HuH-7 (cell line): Measurements from ENCODE around the gene CLEC4C.
A peak's percentile ranks its signal among the peaks of the same experiment; 100 is the strongest.

Experiments
- DNase-seq: peaks from one replicate; pipeline ENCODE4 v3.0.0; 2011; ENCODE audit warnings: low spot score

Gene CLEC4C

DNA sequence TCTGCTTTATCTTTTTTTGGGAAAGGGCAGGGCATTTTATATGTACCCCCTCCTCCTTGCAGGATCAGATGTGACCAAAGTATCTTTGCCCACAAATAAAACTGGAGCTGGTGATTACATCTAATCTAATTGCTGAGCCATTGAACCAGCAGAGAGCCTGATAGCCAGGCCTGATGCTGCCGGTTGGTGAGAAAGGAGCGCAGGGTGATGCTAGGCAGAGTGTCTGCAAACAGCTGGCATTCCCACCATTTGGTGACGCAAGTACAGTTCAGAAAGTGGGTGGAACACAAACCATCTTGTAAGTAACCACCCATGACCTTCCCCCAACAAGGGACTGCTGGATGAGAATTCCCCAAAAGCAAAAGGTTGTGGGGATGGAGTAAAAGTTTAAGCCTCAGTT is 23.2 kb downstream of the CLEC4C start:
- no peak for DNase-seq

DNA sequence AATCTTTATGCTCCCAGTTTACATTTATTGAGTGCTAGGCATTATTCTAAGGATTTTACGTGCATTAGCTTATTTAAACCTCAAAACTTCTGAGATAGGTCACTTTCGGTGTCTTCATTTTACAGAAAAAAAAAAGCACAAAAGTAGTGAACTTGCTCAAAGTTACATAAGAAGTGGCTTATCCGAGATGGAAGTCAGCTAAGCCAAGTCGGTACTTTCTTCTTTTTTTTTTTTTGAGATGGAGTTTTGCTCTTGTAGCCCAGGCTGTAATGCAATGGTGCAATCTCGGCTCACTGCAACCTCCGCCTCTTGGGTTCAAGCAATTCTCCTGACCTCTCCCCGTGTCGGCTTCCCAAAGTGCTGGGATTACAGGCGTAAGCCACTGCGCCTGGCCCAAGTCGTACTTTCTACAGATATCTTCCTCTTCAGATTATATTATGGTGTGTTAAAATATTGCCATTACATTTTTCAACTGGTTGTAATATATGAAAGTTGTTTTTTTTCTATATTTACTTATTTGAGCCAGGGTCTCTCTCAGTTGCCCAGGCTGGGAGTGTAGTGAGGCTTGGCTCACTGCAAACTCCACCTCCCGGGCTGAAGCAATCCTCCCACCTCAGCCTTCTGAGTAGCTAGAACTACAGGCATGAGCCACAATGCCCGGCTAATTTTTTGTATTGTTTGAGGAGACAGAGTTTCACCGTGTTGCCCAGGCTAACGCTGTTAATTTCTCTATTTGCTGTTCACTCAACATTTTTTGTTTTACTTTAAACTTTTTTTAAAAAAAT is 27.0 kb downstream of the CLEC4C start:
- no peak for DNase-seq

DNA sequence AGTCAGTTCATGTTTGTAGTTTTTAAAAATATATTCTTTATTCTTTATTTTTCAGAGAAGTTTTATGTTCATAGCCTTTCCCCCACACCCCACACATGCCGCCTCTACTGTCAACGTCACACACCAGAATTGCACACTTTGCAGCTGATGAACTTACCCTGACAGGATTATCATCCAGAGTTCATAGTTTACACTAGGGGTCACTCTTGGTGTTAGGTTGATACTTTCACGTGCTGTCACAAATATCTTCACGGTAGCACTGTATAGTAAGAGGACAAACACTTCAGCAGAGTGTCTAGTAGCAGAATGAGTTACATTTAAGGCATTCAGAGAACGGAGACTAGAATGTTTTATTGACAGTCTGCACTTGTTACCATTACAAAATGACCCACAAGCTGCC is 30.8 kb downstream of the CLEC4C start:
- DNase-seq = peak; percentile 45

DNA sequence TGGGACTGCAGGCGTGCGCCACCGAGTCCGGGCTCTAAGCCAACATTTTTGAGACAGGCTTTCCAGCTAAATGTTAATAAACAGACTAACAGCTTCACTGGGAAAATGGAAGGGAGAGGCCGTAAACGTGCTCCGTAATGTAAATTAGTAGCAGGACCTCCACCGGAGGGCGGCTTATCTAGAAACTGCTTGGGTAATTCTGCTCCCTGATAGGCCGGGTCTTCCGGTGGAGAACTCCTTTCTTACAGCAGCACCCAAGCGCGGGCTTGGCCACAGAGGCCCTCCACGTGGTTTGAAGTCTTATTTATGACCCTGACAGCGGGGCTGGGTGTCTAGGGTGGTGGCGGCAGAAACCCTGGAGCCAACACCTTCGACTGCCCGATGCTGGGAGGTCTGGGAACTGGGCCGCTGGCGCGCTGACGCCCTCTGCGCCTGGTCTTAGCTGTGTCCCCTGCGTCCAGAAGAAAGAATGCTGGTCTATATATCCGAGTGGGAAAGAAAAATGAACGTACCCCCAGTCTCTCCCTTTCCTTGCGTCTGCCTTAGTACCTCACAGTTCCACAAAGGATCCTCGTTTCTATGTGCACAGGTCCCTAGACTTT is 34.2 kb downstream of the CLEC4C start:
- DNase-seq = no peak

- no peak for DNase-seq
Observed at GRCh38 chr12:7711133-7711532, 36.0 kb downstream of the CLEC4C start, which contains the start of gene DPPA3. Gene DPPA3, plus strand, starts transcription at chr12:7711433. Its CDS starts 138 bp downstream, at chr12:7711571.

DNA sequence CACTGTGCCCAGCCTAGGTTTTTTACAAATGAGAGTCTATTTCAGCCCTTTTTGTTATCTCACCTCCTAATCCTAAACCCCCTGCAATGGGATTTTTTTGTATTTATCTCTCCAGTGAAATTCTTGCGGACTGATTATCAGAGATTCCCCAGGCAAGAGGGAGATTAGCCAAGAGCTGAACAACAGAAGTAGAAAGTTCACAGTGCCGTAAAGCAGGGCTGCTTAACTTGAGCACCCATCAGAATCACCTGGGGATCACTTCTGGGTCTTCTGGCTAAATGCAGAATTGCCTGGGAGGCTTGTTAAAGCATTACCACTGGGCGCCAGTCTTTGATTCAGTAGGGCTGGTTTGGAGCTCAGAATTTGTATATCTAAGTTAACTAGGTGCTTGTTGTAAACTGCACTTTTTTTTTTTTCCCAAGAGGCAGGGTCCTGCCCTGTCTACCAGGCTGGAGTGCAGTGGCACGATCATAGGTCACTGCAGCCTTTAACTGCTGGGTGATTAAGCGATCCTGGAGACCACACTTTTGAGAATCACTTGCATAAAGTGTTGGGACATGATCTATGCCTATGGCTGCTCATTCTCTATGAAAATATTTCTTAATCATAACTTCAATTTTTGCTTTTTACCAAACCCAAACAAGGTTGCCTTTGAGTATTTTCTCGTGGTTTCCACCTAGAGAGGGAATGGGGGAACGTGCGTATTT is 37.1 kb downstream of the CLEC4C start:
- no peak for DNase-seq

DNA sequence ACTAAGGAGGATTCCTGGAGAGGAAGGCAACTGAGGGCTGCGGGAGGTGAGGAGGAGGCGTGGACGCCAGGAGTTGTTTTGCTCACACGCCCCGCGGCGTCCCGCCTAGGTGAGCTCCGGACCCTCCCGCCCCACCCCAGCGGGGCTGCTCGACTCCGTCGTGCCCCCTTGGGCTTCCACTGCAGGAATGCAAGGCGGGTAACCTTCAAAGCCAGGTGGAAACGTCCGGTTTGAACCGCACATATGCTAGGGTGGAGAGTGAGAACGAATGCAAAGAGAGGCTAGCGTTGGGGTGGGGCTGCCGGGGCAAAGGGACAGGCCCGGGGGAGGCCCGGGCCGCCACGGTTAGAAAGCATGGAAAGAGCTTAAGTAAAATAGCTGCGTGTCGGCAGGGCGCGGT is 41.3 kb downstream of the CLEC4C start:
- DNase-seq = no peak

GRCh38 chr12:7695566-7696197 is 51.5 kb downstream of the CLEC4C start, which contains the start of gene GDF3:
Gene GDF3, minus strand, starts transcription at chr12:7695775. Its CDS starts 47 bp downstream, at chr12:7695728.
- DNase-seq = no peak

- DNase-seq = no peak
Observed at GRCh38 chr12:7695237-7695560, 52.0 kb downstream of the CLEC4C start.

DNA sequence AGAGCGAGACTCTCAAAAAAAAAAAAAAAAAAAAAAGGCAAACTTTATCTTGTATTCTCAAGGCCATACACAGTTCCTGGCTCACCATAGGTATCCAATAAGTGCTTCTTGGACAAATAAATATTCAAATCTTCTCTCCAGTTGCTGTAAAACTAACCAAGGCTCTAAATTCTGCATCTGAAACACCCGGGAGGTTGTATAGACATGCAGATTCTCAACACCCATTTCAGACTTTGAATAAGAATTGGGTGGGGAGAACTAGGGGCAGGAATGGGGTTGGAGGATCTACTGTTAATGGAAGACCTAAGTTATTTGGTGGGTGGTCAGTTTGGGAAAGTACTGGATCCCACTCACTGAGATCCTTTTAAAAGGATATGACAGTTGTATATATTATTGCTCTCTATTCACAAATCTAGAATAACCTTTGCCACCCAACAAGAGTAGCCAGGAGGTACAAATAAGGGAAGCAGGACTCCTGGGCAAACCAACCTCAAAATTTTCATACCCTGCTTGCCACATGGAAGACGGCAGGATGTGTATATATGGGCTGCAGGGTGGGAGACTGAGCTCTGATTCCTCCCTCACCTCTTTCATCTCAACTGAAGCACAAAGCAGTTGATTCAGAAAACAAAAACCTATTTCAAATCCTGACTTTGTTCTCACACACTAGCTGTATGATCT is 52.5 kb downstream of the CLEC4C start:
- DNase-seq = no peak

- no peak for DNase-seq
Observed at GRCh38 chr12:7693793-7694192, 53.4 kb downstream of the CLEC4C start.

DNA sequence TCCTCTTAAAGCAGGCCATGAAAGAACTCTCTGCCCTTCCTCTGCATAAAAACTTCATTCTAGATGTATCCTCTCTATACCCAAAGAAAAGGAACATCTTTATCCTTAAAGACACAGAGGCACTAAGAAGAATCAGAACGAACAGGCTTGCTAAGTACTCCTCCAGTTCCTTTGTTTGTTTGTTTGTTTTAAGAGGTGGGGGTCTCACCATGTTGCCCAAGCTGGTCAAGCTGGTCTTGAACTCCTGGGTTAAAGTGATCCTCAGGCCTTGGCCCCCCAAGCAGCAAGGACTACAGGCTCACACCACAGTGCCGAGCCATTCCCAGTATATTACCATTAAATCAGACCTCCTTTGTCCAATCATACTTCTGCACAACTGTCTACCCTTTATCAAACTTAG is 65.6 kb downstream of the CLEC4C start:
- DNase-seq = no peak
